HG02610 (cell line): Measurements from ENCODE around the gene KIAA0513.
A peak's percentile ranks its signal among the peaks of the same experiment; 100 is the strongest.

Source experiments
- ATAC-seq: cut with Tn5 transposase; IDR thresholded peaks from one replicate; pipeline ENCODE4 v1.9.1; 2021; ENCODE audit warnings: mild to moderate bottlenecking, moderate library complexity; ENCODE audit not compliant: unreplicated experiment

Gene KIAA0513

GRCh38 chr16:85003725-85004586 lies 23.6 kb upstream of the KIAA0513 start:
- ATAC-seq: no peak

GRCh38 chr16:85004587-85005205 lies 22.9 kb upstream of the KIAA0513 start:
- no peak for ATAC-seq

- ATAC-seq: no peak
Measured at GRCh38 chr16:85005285-85006069, 22.1 kb upstream of the KIAA0513 start.

GRCh38 chr16:85006639-85007038 lies 21.0 kb upstream of the KIAA0513 start:
- ATAC-seq: no peak

GRCh38 chr16:85007496-85008214 lies 19.9 kb upstream of the KIAA0513 start:
- no peak for ATAC-seq

- ATAC-seq: no peak
Measured at GRCh38 chr16:85008271-85008670, 19.3 kb upstream of the KIAA0513 start.

GRCh38 chr16:85010446-85010930 lies 17.1 kb upstream of the KIAA0513 start:
- no peak for ATAC-seq

- peak; percentile 88 for ATAC-seq
Measured at GRCh38 chr16:85010931-85011845, 16.4 kb upstream of the KIAA0513 start, which contains the start of gene ZDHHC7. ZDHHC7 (minus strand) TSS chr16:85011535; CDS start chr16:84990618, 20,917 bp downstream.

GRCh38 chr16:85011846-85012284 lies 15.7 kb upstream of the KIAA0513 start:
- no peak for ATAC-seq

GRCh38 chr16:85014311-85014710 lies 13.3 kb upstream of the KIAA0513 start:
- no peak for ATAC-seq

GRCh38 chr16:85015481-85016187 lies 12.0 kb upstream of the KIAA0513 start:
- no peak for ATAC-seq

GRCh38 chr16:85017151-85017550 lies 10.4 kb upstream of the KIAA0513 start:
- no peak for ATAC-seq

GRCh38 chr16:85017633-85018032 lies 10.0 kb upstream of the KIAA0513 start:
- ATAC-seq: no peak

- ATAC-seq: no peak
Measured at GRCh38 chr16:85018529-85019236, 8.9 kb upstream of the KIAA0513 start.

GRCh38 chr16:85019659-85020245 lies 7.8 kb upstream of the KIAA0513 start:
- no peak for ATAC-seq

- no peak for ATAC-seq
Measured at GRCh38 chr16:85025781-85026653, 1.6 kb upstream of the KIAA0513 start.

GRCh38 chr16:85026703-85027102 lies 892 bp upstream of the KIAA0513 start:
- no peak for ATAC-seq
